Islet precursor cell (in vitro differentiated cells): ENCODE data around the gene ST6GALNAC5.
"Not testable (repeated sequence)": the region's sequence is repeated elsewhere in the genome, so short reads cannot be mapped to it uniquely, and the experiment has no call there.

ENCODE experiments used
- DNase-seq: peaks from one replicate; pipeline ENCODE4 v3.0.0-alpha.2; 2018

Gene ST6GALNAC5

DNA sequence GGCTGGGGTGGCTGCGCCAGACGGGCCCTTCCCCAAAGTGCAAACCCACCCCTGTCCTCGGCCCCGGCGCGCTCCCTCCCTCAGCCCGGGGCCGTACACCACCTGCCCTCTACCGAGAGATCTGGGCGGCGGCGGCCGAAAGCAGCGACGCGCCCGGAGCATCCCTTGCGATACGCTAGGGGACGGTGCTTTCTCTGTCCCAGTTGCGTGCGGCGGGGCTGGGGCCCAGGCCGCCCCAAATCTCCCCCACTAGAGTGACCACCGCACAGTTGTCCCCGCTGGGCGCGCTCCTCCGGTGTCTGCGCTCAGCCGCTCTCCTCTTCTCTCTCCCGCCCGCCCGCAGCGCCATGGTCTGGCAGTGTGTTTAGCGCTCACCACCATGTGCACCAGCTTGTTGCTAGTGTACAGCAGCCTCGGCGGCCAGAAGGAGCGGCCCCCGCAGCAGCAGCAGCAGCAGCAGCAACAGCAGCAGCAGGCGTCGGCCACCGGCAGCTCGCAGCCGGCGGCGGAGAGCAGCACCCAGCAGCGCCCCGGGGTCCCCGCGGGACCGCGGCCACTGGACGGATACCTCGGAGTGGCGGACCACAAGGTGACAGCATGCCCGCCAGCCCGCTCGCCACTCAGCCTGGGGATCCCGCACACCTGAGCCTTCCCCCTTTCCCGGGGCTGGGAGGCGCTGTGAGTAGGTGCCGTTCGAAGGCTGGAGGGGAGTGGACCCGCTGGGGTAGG, 1.0 kb downstream of the ST6GALNAC5 start:
- peak; percentile 86 for DNase-seq

- DNase-seq, result peak; percentile 58
These were observed 1.6 kb downstream of the ST6GALNAC5 start for GRCh38 chr1:76868916-76869315.

- no peak for DNase-seq
These were observed 2.8 kb downstream of the ST6GALNAC5 start for GRCh38 chr1:76870037-76870436.

DNA sequence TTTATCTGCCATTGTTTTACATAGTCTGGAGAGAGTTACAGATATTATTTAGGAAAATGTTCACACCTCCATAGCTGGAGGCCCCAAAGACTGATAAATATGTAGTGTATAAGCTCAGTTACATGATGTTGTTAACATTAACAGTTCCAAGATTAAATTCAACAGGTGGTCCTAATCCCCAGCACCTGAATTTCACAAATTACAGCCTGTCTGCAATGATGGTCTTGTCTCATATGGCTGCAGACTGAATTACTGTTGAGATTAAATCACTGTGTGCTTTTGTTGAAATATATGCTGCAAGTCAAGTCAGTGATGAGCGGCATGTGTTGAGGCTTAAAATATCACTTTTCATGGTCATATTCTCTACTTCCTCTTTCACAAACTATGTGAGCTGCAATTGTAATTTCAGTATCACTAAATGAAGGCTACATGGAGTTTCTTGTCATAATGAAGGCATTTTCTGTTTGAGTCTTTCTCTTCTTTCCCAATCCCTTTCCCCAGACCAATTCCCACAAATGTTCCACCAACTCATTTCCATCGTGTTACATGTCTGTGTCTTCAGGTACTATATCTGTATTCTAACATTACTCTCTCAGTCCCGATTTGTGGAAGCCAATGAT, 4.2 kb downstream of the ST6GALNAC5 start:
- no peak for DNase-seq

DNA sequence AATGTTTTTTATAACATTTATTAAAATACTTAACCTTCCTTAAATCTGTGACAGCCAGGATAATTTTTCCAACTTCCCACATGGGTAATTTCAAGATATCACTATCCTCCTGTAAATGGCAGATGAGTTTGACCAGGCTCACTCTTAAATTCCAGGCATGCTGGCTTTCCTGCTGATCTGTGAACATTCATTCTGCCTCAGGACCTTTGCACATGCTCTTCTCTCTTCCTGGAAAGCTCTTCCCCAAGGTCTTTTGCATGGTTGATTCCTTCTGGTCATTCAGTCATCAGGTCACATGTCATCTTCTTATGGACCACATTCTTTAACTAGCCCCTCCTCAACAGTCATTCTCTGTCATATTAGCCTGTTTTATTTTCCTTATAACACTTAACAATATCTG, 5.7 kb downstream of the ST6GALNAC5 start:
- DNase-seq, result no peak

DNA sequence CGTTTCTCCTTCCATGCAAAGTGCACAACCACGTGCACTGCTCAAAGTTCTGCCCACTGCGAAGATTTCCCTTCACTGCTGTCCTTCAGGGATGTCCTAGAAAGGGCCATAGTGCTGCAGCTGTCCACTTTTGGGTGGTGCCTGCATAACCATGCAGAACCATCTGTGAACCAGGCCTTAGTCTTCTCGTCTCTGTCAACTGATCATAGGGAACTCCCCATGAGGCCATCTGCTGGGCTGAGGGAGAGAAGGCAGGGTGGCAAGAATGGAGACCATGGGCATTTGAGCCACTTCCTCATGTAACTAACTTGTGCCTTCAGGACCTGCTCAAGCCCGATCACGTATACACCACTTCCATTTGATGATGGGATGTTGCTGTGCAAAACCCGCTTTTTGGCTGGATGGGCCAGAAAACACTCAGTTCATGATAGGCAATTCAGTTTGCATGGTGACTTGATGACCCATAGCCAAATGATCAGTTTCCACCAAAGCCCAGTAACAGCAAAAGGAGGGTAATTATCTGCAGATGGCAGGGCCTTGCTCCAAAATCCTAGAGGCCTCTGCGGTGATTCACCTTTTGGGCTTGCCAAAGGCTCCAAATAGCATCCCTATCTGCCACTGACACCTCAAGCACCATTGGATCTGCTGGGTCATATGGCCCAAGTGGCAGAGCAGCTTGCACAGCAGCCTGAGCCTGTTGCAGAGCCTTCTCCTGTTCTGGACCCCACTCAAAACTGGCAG, 9.5 kb downstream of the ST6GALNAC5 start:
- no peak for DNase-seq

DNA sequence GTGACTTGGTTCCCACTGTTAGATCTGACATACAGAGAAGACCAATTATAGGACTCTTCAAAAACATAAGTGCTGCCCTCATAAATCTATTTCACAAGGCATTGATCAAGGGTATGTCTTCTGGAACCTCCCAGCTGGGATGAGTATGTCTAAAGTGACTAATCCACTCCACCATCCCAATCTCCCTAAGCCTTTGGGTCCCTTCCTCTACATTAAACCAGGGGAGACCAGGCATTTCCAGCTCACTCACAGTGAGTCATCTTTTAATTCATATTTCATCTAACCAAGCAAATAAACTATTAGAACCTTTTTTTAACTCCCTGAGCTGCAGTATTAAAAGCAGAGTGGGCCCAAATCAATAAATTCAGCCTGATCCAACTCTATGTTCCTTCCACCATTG, 11.7 kb downstream of the ST6GALNAC5 start:
- DNase-seq, result not testable (repeated sequence)

- no peak for DNase-seq
These were observed 14.5 kb downstream of the ST6GALNAC5 start for GRCh38 chr1:76881762-76882161.

- no peak for DNase-seq
These were observed 24.8 kb downstream of the ST6GALNAC5 start for GRCh38 chr1:76891931-76892622.

- no peak for DNase-seq
These were observed 25.4 kb downstream of the ST6GALNAC5 start for GRCh38 chr1:76892675-76893074.

GRCh38 chr1:76901158-76901767, 34.0 kb downstream of the ST6GALNAC5 start:
- DNase-seq, result peak; percentile 73

DNA sequence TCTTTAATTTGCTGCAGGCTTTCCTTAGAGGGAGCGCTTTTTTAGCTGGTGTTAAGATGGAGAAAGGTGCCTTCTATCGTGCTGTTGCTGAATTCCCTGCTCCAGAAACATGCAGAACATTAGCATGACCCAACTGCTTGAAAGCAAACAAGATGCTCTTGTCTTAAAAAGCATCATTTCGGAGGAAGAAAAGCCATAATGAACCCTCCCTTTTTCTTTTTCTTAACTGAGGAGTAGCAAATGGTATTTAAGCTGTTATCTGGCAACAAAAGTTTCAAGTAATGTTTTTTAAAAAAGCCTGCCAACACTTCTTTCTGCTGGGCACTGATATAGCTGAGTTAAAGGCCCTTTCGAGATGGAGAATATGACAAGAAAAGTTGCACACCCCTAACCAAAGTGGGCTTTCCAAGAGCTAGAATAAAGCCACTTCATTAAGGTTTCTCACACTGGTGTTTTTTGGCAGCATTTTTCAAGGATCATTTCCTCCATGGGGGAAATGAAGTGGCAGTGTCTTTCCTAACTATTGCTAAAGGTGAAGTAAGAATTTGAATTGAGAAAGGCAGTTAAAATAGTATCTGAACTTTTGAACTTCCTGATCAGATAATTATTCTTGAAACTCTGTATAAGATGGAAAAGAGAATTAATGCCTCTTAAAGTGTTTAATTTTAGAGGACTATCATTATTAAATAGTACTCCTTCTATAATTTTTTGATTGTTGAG, 38.8 kb downstream of the ST6GALNAC5 start:
- DNase-seq, result no peak

GRCh38 chr1:76909311-76909710, 42.0 kb downstream of the ST6GALNAC5 start:
- DNase-seq, result no peak

- no peak for DNase-seq
These were observed 51.8 kb downstream of the ST6GALNAC5 start for GRCh38 chr1:76919085-76919484.

- DNase-seq, result no peak
These were observed 54.3 kb downstream of the ST6GALNAC5 start for GRCh38 chr1:76921590-76921989.

DNA sequence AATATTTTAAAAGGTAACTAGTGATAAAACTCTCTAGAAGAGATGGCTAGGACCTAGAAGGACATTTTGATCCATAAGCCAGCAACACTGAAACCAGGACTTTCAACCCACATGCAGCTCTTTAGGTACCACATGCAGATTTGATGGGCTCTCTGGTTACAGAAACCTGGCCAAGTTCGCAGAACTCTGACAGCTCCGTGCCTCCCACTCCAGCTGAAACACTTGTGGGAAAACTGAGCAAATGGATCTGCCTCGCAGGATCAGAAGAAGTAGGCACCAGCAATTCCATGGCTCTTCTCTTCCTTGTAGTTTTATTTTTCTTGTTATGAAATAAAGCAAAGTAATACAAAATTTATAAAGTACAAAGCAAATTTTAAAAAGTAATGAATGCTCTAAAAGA, 58.5 kb downstream of the ST6GALNAC5 start:
- no peak for DNase-seq

DNA sequence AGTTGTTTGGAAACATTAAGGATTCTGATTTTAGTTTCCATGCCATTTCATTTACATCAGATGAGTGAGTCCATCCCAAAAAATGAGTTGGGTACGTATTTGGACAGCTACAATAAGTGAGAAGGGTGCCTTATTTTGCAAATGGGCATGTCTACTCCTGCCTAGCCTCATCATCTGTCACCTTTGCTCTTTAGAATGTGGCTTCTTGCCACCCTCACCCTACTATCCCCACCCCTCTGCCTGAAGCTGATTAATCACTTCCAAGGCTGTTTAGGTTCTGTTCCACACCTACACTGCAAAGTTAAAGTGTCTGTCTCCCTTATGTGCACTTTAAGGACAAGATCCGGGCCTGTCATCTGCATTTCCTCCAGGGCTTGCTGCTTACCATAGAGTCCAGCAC, 61.2 kb downstream of the ST6GALNAC5 start:
- DNase-seq, result no peak

DNA sequence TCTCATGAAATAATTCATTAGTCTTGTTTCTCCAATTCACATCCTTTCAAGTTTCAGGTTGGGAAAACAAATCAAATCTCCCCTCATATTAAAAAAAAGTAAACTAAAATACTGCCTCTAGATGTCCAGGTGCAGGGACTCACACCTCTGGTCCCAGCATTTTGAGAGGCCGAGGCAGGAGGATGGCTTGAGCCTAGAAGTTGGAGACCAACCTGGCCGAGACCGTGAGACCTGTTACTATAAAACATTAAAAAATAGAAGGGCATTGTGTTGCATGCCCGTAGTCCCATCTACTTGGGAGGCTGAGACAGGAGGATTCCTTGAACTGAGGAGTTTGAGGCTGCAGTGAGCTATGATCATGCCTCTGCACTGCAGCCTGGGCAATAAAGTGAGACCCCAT, 61.9 kb downstream of the ST6GALNAC5 start:
- DNase-seq, result no peak

GRCh38 chr1:76933847-76934815, 66.9 kb downstream of the ST6GALNAC5 start:
- no peak for DNase-seq

- no peak for DNase-seq
These were observed 71.0 kb downstream of the ST6GALNAC5 start for GRCh38 chr1:76938304-76938703.
